PC-3 (cell line): Measurements from ENCODE around the gene IYD. TPM values are rescaled to one million over a fixed set of nuclear protein-coding genes. Genes with fewer than 3 reads are reported as not detected.

Source experiments
- ATAC-seq: fragments of 200-7000 bp; cut with Tn5 transposase; 2 replicates; pipeline ENCODE4 v1.9.1; 2020; ENCODE audit warnings: mild to moderate bottlenecking, moderate library complexity
- BruUV-seq: library from RNA; stranded (reverse); fragments of 400-500 nt; replicated peaks from 2 replicates; lab custom pipeline; 2021; lab: Mats Ljungman, UMichigan
- CTCF ChIA-PET: fragments of 300-600 bp; sonication (Branson Sonifier 250); formaldehyde crosslinking; loops from one replicate; lab custom pipeline; 2022; ENCODE audit warnings: antibody characterized with exemption; lab: Charles Lee
- POLR2A ChIA-PET: fragments of 300-600 bp; sonication (Branson Sonifier 250); formaldehyde crosslinking; loops from one replicate; lab custom pipeline; 2022; ENCODE audit warnings: antibody characterized with exemption; ENCODE audit not compliant: unreplicated experiment; lab: Charles Lee
- DNase-seq: peaks from one replicate; pipeline ENCODE4 v3.0.0-alpha.2; 2015
- H2AFZ ChIP-seq: fragments of 300-600 bp; sonication (generic); 2 replicates; pipeline ENCODE4 v1.6.0; 2016; ENCODE audit warnings: antibody characterized with exemption, low read length
- H3F3A ChIP-seq: fragments of 300-600 bp; sonication (generic); one replicate; pipeline ENCODE4 v1.6.0; 2017; ENCODE audit warnings: antibody characterized with exemption, low read length, control low read depth, mild to moderate bottlenecking; ENCODE audit not compliant: unreplicated experiment
- H3K27ac ChIP-seq: fragments of 300-600 bp; sonication (generic); 2 replicates; pipeline ENCODE4 v1.5.1; 2016; ENCODE audit warnings: mild to moderate bottlenecking, low read length
- H3K27me3 ChIP-seq: fragments of 300-600 bp; sonication (generic); 2 replicates; pipeline ENCODE4 v1.6.1; 2016; ENCODE audit warnings: low read length, mixed read lengths
- H3K36me3 ChIP-seq: fragments of 300-600 bp; sonication (generic); 2 replicates; pipeline ENCODE4 v1.6.1; 2016; ENCODE audit warnings: low read depth, mixed run types, low read length, mixed read lengths
- H3K4me1 ChIP-seq: fragments of 300-600 bp; sonication (generic); 2 replicates; pipeline ENCODE4 v1.5.1; 2016; ENCODE audit warnings: low read length; ENCODE audit not compliant: insufficient read depth
- H3K4me2 ChIP-seq: fragments of 300-600 bp; sonication (generic); 2 replicates; pipeline ENCODE4 v1.6.0; 2016; ENCODE audit warnings: low read length
- H3K4me3 ChIP-seq: fragments of 300-600 bp; sonication (generic); 2 replicates; pipeline ENCODE4 v1.5.1; 2016; ENCODE audit warnings: mild to moderate bottlenecking, low read length, mixed read lengths
- H3K79me2 ChIP-seq: fragments of 300-600 bp; sonication (generic); 2 replicates; pipeline ENCODE4 v1.6.1; 2017; ENCODE audit warnings: low read length, mixed read lengths
- H3K9ac ChIP-seq: fragments of 300-600 bp; sonication (generic); 2 replicates; pipeline ENCODE4 v1.6.0; 2016; ENCODE audit warnings: mild to moderate bottlenecking, low read length
- H3K9me2 ChIP-seq: fragments of 300-600 bp; sonication (generic); replicated peaks from 2 replicates; pipeline ENCODE4 v1.6.1; 2016; ENCODE audit warnings: mixed run types, low read length, mixed read lengths
- H3K9me3 ChIP-seq: fragments of 300-600 bp; sonication (generic); 2 replicates; pipeline ENCODE4 v1.6.1; 2016; ENCODE audit warnings: low read length, mixed read lengths
- H4K20me1 ChIP-seq: fragments of 300-600 bp; sonication (generic); 2 replicates; pipeline ENCODE4 v1.6.1; 2016; ENCODE audit warnings: low read length, mixed read lengths
- EZH2 ChIP-seq: fragments of 300-600 bp; sonication (generic); IDR thresholded peaks from one replicate; pipeline ENCODE4 v1.6.1; 2017; ENCODE audit warnings: antibody characterized with exemption, mild to moderate bottlenecking, low read length; ENCODE audit not compliant: unreplicated experiment
- EZH2phosphoT487 ChIP-seq: fragments of 300-600 bp; sonication (generic); IDR thresholded peaks from 2 replicates; pipeline ENCODE4 v1.6.1; 2018; ENCODE audit warnings: mild to moderate bottlenecking, antibody characterized with exemption, low read length, borderline replicate concordance
- intact Hi-C: fragments of 100-400 bp; cut with micrococcal nuclease; formaldehyde crosslinking; loops from 2 replicates; pipeline ENCODE4 v1.9.0; 2023
- total RNA-seq: library from RNA; depleted of rRNA; stranded (reverse); fragments of >200 nt; gene quantifications from 2 replicates; pipeline ENCODE4 v1.2.3, GENCODE V29; 2014
- TF ChIP-seq, protein P1 (sequence below): fragments of 300-600 bp; sonication (generic); conservative IDR thresholded peaks from 2 replicates; pipeline ENCODE4 v1.5.1; 2017; ENCODE audit warnings: antibody characterized with exemption, low read depth, mild to moderate bottlenecking, low read length

Gene IYD
- total RNA-seq, 1 experiment from 2014 or later = 0.04 TPM

- intact Hi-C loops = no loop called here
- peaks cover 11% of the 10 kb centered on the region for H3K4me1 ChIP-seq
- POLR2A ChIA-PET = no interaction called here
- H3K9me2 ChIP-seq = no peaks in the 10 kb centered on the region
- H3K4me3 ChIP-seq = no peak overlapping the region
- H3K27me3 ChIP-seq = no peaks in the 10 kb centered on the region
- H2AFZ ChIP-seq = no peak overlapping the region
- DNase-seq = no peak
- no peaks in the 10 kb centered on the region for H4K20me1 ChIP-seq
- H3K79me2 ChIP-seq = no peaks in the 10 kb centered on the region
- TF ChIP-seq, protein P1, sequence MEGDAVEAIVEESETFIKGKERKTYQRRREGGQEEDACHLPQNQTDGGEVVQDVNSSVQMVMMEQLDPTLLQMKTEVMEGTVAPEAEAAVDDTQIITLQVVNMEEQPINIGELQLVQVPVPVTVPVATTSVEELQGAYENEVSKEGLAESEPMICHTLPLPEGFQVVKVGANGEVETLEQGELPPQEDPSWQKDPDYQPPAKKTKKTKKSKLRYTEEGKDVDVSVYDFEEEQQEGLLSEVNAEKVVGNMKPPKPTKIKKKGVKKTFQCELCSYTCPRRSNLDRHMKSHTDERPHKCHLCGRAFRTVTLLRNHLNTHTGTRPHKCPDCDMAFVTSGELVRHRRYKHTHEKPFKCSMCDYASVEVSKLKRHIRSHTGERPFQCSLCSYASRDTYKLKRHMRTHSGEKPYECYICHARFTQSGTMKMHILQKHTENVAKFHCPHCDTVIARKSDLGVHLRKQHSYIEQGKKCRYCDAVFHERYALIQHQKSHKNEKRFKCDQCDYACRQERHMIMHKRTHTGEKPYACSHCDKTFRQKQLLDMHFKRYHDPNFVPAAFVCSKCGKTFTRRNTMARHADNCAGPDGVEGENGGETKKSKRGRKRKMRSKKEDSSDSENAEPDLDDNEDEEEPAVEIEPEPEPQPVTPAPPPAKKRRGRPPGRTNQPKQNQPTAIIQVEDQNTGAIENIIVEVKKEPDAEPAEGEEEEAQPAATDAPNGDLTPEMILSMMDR = no peak
- TF ChIP-seq EZH2 (no peak), EZH2phosphoT487 (no peak)
- no peak overlapping the region for H3K9ac ChIP-seq
- CTCF ChIA-PET = interaction anchor here (0.5 kb wide), 2 partner anchors 299 to 349 kb away, joined by 3 to 5 read pairs; no protein-coding TSS in a partner anchor
- H3K27ac ChIP-seq = no peak overlapping the region
- no peaks in the 10 kb centered on the region for H3F3A ChIP-seq
- no peak for ATAC-seq
- H3K4me2 ChIP-seq = no peak overlapping the region
- no peaks in the 10 kb centered on the region for H3K9me3 ChIP-seq
- H3K36me3 ChIP-seq = no peaks in the 10 kb centered on the region
- BruUV-seq = no TSS peak
Observed at GRCh38 chr6:150420428-150420827, 51.6 kb downstream of the IYD start.

- Histone ChIP-seq H3K9ac (no peak overlapping the region), H3K79me2 (no peaks in the 10 kb centered on the region), H3K4me3 (no peak overlapping the region), H3K36me3 (no peaks in the 10 kb centered on the region), H4K20me1 (no peaks in the 10 kb centered on the region), H3F3A (no peaks in the 10 kb centered on the region), H3K4me1 (peaks cover 11% of the 10 kb centered on the region), H3K27me3 (no peaks in the 10 kb centered on the region), H3K4me2 (no peak overlapping the region), H3K27ac (no peak overlapping the region), H3K9me2 (no peaks in the 10 kb centered on the region), H2AFZ (no peak overlapping the region), H3K9me3 (no peaks in the 10 kb centered on the region)
- no peak for ATAC-seq
- intact Hi-C loops = no loop called here
- POLR2A ChIA-PET = no interaction called here
- TF ChIP-seq EZH2phosphoT487 (no peak), EZH2 (no peak)
- TF ChIP-seq, protein P1 = no peak
- BruUV-seq = no TSS peak
- CTCF ChIA-PET = no interaction called here
- no peak for DNase-seq
Observed at GRCh38 chr6:150420926-150421325, 52.1 kb downstream of the IYD start.

DNA sequence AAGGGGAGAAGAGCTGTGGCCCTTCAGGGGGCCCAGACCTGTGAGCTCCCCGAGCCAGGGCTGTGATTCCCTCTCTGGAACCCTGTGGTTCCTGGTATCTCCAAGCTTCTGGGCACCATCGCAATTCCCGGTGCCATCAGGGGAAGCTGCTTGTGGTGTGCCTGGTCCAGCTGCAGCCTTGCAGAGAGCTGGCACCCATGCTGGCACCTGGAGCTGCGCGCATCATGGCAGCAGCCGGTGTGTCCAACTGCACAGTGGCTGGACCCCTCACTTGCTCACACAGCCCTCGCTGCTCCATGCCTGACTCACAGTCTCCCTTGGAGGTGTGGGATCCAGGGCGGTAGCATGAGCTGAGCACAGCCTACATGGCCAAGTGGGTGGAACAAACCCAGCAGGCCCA, 56.7 kb downstream of the IYD start:
- Histone ChIP-seq H3K9me3 (no peaks in the 10 kb centered on the region), H3K36me3 (no peaks in the 10 kb centered on the region), H3K9me2 (no peaks in the 10 kb centered on the region), H3K27ac (no peak overlapping the region), H3K79me2 (no peaks in the 10 kb centered on the region), H2AFZ (no peak overlapping the region), H3K27me3 (no peaks in the 10 kb centered on the region), H3K9ac (no peak overlapping the region), H3K4me2 (no peak overlapping the region), H3K4me1 (no peaks in the 10 kb centered on the region), H3K4me3 (no peak overlapping the region), H3F3A (no peaks in the 10 kb centered on the region), H4K20me1 (no peaks in the 10 kb centered on the region)
- intact Hi-C loops = no loop called here
- ChIA-PET CTCF (no interaction called here), POLR2A (no interaction called here)
- DNase-seq = no peak
- TF ChIP-seq EZH2 = no peak
- TF ChIP-seq EZH2phosphoT487 = no peak
- TF ChIP-seq, protein P1 = no peak
- BruUV-seq = no TSS peak
- ATAC-seq = no peak
